Renal cortex interstitium (tissue), 11 donors: ENCODE results near the gene MMP21. TPM values are rescaled to one million over a fixed set of nuclear protein-coding genes. Genes with fewer than 3 reads are reported as not detected.

Experiments used
- DNase-seq, 11 donors: peaks; one replicate each; pipeline ENCODE4 v3.0.0-alpha.2; 2013; ENCODE audit warnings: low read depth in 9 of 11, low spot score in 4 of 11; ENCODE audit errors: extremely low read depth in 1 of 11
- polyA plus RNA-seq, 3 donors: library from polyadenylated mRNA; unstranded; fragments of 120-200 nt; gene quantifications; one replicate each; pipeline ENCODE4 v1.2.1, GENCODE V29; 2013; ENCODE audit not compliant: insufficient read length in 3 of 3

MMP21 gene
- polyA plus RNA-seq, 3 donors: 0.17 to 0.51 (median 0.26) TPM

GRCh38 chr10:125726914-125727313 lies 48.7 kb downstream of the MMP21 start:
- no peak for DNase-seq

- DNase-seq: no peak
These were observed 52.8 kb downstream of the MMP21 start for GRCh38 chr10:125722811-125723210.

- no peak for DNase-seq
These were observed 54.6 kb downstream of the MMP21 start for GRCh38 chr10:125721035-125721434.

GRCh38 chr10:125720002-125720382 lies 55.6 kb downstream of the MMP21 start:
- no peak for DNase-seq

- peak; percentile 98 to 99 (median 99) for DNase-seq
These were observed 56.2 kb downstream of the MMP21 start, which contains the start of gene EDRF1 for GRCh38 chr10:125719173-125720001. Gene EDRF1 (plus strand): TSS chr10:125719709. CDS start chr10:125719808, 99 bp downstream.

Other genes starting within 250 kb of the MMP21 start
- gene TEX36, start 92.7 kb downstream of the MMP21 start, polyA plus RNA-seq: not detected
- 10 to 100 TPM; 32.9 to 49.5 (median 40.6) TPM for gene EDRF1, start 56.1 kb downstream of the MMP21 start, polyA plus RNA-seq
- 10 to 100 TPM; 54.1 to 67.3 (median 57.8) TPM for gene UROS, start 47.4 kb upstream of the MMP21 start, polyA plus RNA-seq
- gene BCCIP, start 47.7 kb upstream of the MMP21 start, polyA plus RNA-seq: 100 to 1,000 TPM in 1 of 3 donors, 10 to 100 TPM in 2; 86.1 to 102 (median 91.9) TPM
- gene DHX32, start 105.5 kb upstream of the MMP21 start, polyA plus RNA-seq: 10 to 100 TPM; 21.7 to 25.8 (median 24.2) TPM
- gene FANK1, start 120.7 kb upstream of the MMP21 start, polyA plus RNA-seq: 10 to 100 TPM in 1 of 3 donors, 1 to 10 TPM in 2; 8.2 to 11.0 (median 8.5) TPM